GM23338 (cell line): ENCODE results near the gene SH3RF3. TPM values are rescaled to one million over a fixed set of nuclear protein-coding genes. Genes with fewer than 3 reads are reported as not detected.

Experiments
- ATAC-seq: fragments of 200-7000 bp; cut with Tn5 transposase; 3 replicates; pipeline ENCODE4 v1.9.1; 2020
- DNase-seq: peaks from one replicate; pipeline ENCODE4 v3.0.0-alpha.2; 2015; ENCODE audit warnings: low spot score
- H2AFZ ChIP-seq: fragments of 200-600 bp; sonication (generic); 2 replicates; pipeline ENCODE4 v1.8.0; 2016; ENCODE audit warnings: antibody characterized with exemption, mild to moderate bottlenecking, moderate library complexity
- H3F3A ChIP-seq: fragments of 200-600 bp; sonication (generic); replicated peaks from 2 replicates; pipeline ENCODE4 v1.8.0; 2017; ENCODE audit warnings: antibody characterized with exemption, mixed run types, low read depth
- H3K27ac ChIP-seq: fragments of 200-600 bp; sonication (generic); 2 replicates; pipeline ENCODE4 v1.6.1; 2016; ENCODE audit warnings: low read depth
- H3K27me3 ChIP-seq: fragments of 200-600 bp; sonication (generic); 2 replicates; pipeline ENCODE4 v1.8.0; 2016; ENCODE audit warnings: mild to moderate bottlenecking, mixed run types, moderate library complexity; ENCODE audit not compliant: insufficient read depth
- H3K36me3 ChIP-seq: fragments of 200-600 bp; sonication (generic); 2 replicates; pipeline ENCODE4 v1.8.0; 2016; ENCODE audit warnings: mild to moderate bottlenecking; ENCODE audit not compliant: insufficient read depth
- H3K4me1 ChIP-seq: fragments of 200-600 bp; sonication (generic); 2 replicates; pipeline ENCODE4 v1.8.0; 2016; ENCODE audit warnings: mild to moderate bottlenecking, moderate library complexity; ENCODE audit not compliant: insufficient read depth
- H3K4me2 ChIP-seq: fragments of 200-600 bp; sonication (generic); 2 replicates; pipeline ENCODE4 v1.7.1; 2017; ENCODE audit warnings: mixed run types
- H3K4me3 ChIP-seq: fragments of 200-600 bp; sonication (generic); 2 replicates; pipeline ENCODE4 v1.6.1; 2016; ENCODE audit warnings: mixed run types
- H3K79me2 ChIP-seq: fragments of 200-600 bp; sonication (generic); replicated peaks from 2 replicates; pipeline ENCODE4 v1.8.0; 2017; ENCODE audit warnings: mild to moderate bottlenecking; ENCODE audit not compliant: insufficient read depth
- H3K9me2 ChIP-seq: fragments of 200-600 bp; sonication (generic); 2 replicates; pipeline ENCODE4 v1.8.0; 2017; ENCODE audit not compliant: insufficient read depth
- H4K20me1 ChIP-seq: fragments of 200-600 bp; sonication (generic); replicated peaks from 2 replicates; pipeline ENCODE4 v1.8.0; 2017; ENCODE audit warnings: mild to moderate bottlenecking; ENCODE audit not compliant: insufficient read depth
- H3K27ac Mint-ChIP-seq: 2 replicates; pipeline ENCODE4 v1.8.0; 2020; ENCODE audit warnings: inconsistent platforms, mild to moderate bottlenecking, moderate library complexity, mixed read lengths
- H3K27me3 Mint-ChIP-seq: 3 replicates; pipeline ENCODE4 v1.8.0; 2022; ENCODE audit warnings: low read depth, mild to moderate bottlenecking, moderate library complexity, mixed read lengths, inconsistent platforms; ENCODE audit not compliant: insufficient read depth, poor library complexity
- H3K36me3 Mint-ChIP-seq: 3 replicates; pipeline ENCODE4 v1.8.0; 2021; ENCODE audit warnings: low read depth, mild to moderate bottlenecking, inconsistent platforms, moderate library complexity, mixed read lengths
- H3K4me1 Mint-ChIP-seq: 3 replicates; pipeline ENCODE4 v1.8.0; 2020; ENCODE audit warnings: mild to moderate bottlenecking, inconsistent platforms, mixed read lengths
- H3K4me3 Mint-ChIP-seq: 3 replicates; pipeline ENCODE4 v1.8.0; 2021; ENCODE audit warnings: moderate library complexity, mild to moderate bottlenecking, inconsistent platforms, mixed read lengths
- H3K9me3 Mint-ChIP-seq: 3 replicates; pipeline ENCODE4 v1.8.0; 2020; ENCODE audit warnings: moderate library complexity, mild to moderate bottlenecking, inconsistent platforms, mixed read lengths
- CREB1 ChIP-seq: fragments of 250-450 bp; sonication (Bioruptor Pico); IDR thresholded peaks from 2 replicates; pipeline ENCODE4 v1.5.0; 2020; ENCODE audit warnings: low read depth, mild to moderate bottlenecking, moderate library complexity
- EZH2phosphoT487 ChIP-seq: fragments of 200-600 bp; sonication (generic); IDR thresholded peaks from one replicate; pipeline ENCODE4 v1.8.1; 2018; ENCODE audit warnings: antibody characterized with exemption; ENCODE audit not compliant: unreplicated experiment
- JUNB ChIP-seq: IDR thresholded peaks from one replicate; pipeline ENCODE4 v1.6.1; 2016; ENCODE audit warnings: antibody characterized with exemption; ENCODE audit not compliant: unreplicated experiment
- NANOG ChIP-seq: IDR thresholded peaks from 2 replicates; pipeline ENCODE4 v1.6.1; 2016; ENCODE audit warnings: antibody characterized with exemption, borderline replicate concordance
- POLR2AphosphoS5 ChIP-seq: IDR thresholded peaks from 2 replicates; pipeline ENCODE4 v1.6.1; 2016; ENCODE audit warnings: antibody characterized with exemption, low read depth
- STAT1 ChIP-seq: IDR thresholded peaks from one replicate; pipeline ENCODE4 v1.6.1; 2016; ENCODE audit warnings: antibody characterized with exemption; ENCODE audit not compliant: unreplicated experiment
- ZNF114 ChIP-seq: fragments of 250-450 bp; sonication (Bioruptor Pico); IDR thresholded peaks from 2 replicates; pipeline ENCODE4 v1.5.0; 2020; ENCODE audit warnings: mild to moderate bottlenecking, moderate library complexity
- ZNF331 ChIP-seq: fragments of 250-450 bp; sonication (Bioruptor Pico); IDR thresholded peaks from 2 replicates; pipeline ENCODE4 v1.5.0; 2020; ENCODE audit warnings: low read depth, mild to moderate bottlenecking, moderate library complexity
- polyA plus RNA-seq: library from polyadenylated mRNA; unstranded; fragments of >200 nt; fragmentation: Nextera tagmentation; extraction: Ambion mirVana; gene quantifications from 2 replicates; pipeline ENCODE4 v1.2.1, GENCODE V29; 2016
- total RNA-seq: library from RNA; depleted of rRNA; stranded (reverse); fragments of >200 nt; shearing (Covaris generic); gene quantifications from 2 replicates; pipeline ENCODE4 v1.2.3, GENCODE V29; 2014
- TF ChIP-seq, protein P1 (sequence below), 2 experiments: fragments of 200-600 bp in 1 of 2; sonication (generic) in 1 of 2; conservative IDR thresholded peaks; 2 replicates each; pipeline versions ENCODE4 v1.5.1 to v1.6.1; 2016 to 2017; ENCODE audit warnings: antibody characterized with exemption in 2 of 2, low read depth in 2 of 2, mild to moderate bottlenecking in 2 of 2, moderate library complexity in 1 of 2
- TF ChIP-seq, protein P2 (sequence below): IDR thresholded peaks from 2 replicates; pipeline ENCODE4 v1.6.1; 2016; ENCODE audit warnings: antibody characterized with exemption

Gene SH3RF3
- total and polyA plus RNA-seq, 2 experiments from 2014 or later, result 0.11 to 0.63 TPM

DNA sequence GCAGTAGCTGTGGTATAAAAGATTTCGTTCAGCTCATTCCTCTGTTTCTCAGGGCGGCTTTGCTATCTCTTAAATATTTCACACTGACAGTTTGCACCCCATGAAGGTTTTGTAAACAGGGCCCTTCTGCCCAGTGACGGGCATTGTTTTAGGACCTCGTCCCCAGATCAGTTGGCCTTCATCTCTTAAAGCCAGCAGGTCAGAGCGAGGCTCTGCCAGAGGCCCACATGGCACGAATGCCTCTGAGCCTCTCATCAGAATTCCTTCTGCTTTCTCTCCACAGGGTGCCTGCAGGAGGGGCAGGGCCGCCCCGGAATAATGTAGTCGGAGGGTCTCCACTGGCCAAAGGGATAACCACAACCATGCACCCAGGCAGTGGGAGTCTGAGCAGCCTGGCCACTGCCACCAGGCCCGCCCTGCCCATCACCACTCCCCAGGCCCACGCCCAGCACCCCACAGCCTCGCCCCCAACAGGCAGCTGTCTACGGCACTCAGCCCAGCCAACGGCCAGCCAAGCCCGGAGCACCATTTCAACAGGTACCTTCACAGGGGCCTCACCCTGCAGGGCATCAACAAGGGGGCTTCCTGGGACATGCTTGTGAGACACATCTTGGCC, 307.7 kb downstream of the SH3RF3 start:
- H3K79me2 ChIP-seq, result no peaks in the 10 kb centered on the region
- no peaks in the 10 kb centered on the region for H3F3A ChIP-seq
- H3K4me3 ChIP-seq, result no peak overlapping the region
- no peaks in the 10 kb centered on the region for H3K27me3 ChIP-seq
- H3K9me2 ChIP-seq, result no peaks in the 10 kb centered on the region
- Mint-ChIP-seq H3K4me3 (no peak overlapping the region), H3K27me3 (peaks cover 11% of the 10 kb centered on the region), H3K36me3 (peaks cover 6% of the 10 kb centered on the region; the same call in 2 of the 3 replicates), H3K9me3 (peaks cover 11% of the 10 kb centered on the region), H3K27ac (no peak overlapping the region), H3K4me1 (peaks cover 4% of the 10 kb centered on the region; the same call in 1 of the 3 replicates)
- no peaks in the 10 kb centered on the region for H3K36me3 ChIP-seq
- DNase-seq (no peak), ATAC-seq (peak; percentile 55)
- no peaks in the 10 kb centered on the region for H4K20me1 ChIP-seq
- no peak overlapping the region for H3K4me2 ChIP-seq
- H3K4me1 ChIP-seq, result no peaks in the 10 kb centered on the region
- no peak overlapping the region for H3K27ac ChIP-seq
- TF ChIP-seq STAT1 (no peak), CREB1 (CRISPR knock-in tag) (no peak), ZNF331 (CRISPR knock-in tag) (no peak), ZNF114 (CRISPR knock-in tag) (no peak), NANOG (no peak), POLR2AphosphoS5 (no peak)
- TF ChIP-seq, protein P1, sequence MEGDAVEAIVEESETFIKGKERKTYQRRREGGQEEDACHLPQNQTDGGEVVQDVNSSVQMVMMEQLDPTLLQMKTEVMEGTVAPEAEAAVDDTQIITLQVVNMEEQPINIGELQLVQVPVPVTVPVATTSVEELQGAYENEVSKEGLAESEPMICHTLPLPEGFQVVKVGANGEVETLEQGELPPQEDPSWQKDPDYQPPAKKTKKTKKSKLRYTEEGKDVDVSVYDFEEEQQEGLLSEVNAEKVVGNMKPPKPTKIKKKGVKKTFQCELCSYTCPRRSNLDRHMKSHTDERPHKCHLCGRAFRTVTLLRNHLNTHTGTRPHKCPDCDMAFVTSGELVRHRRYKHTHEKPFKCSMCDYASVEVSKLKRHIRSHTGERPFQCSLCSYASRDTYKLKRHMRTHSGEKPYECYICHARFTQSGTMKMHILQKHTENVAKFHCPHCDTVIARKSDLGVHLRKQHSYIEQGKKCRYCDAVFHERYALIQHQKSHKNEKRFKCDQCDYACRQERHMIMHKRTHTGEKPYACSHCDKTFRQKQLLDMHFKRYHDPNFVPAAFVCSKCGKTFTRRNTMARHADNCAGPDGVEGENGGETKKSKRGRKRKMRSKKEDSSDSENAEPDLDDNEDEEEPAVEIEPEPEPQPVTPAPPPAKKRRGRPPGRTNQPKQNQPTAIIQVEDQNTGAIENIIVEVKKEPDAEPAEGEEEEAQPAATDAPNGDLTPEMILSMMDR (conservative IDR thresholded peaks at IDR 0.05; ENCODE audit: low read depth in 2 of 2), result no peak
- TF ChIP-seq, protein P2, sequence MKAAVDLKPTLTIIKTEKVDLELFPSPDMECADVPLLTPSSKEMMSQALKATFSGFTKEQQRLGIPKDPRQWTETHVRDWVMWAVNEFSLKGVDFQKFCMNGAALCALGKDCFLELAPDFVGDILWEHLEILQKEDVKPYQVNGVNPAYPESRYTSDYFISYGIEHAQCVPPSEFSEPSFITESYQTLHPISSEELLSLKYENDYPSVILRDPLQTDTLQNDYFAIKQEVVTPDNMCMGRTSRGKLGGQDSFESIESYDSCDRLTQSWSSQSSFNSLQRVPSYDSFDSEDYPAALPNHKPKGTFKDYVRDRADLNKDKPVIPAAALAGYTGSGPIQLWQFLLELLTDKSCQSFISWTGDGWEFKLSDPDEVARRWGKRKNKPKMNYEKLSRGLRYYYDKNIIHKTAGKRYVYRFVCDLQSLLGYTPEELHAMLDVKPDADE, result no peak
- no peak overlapping the region for H2AFZ ChIP-seq

DNA sequence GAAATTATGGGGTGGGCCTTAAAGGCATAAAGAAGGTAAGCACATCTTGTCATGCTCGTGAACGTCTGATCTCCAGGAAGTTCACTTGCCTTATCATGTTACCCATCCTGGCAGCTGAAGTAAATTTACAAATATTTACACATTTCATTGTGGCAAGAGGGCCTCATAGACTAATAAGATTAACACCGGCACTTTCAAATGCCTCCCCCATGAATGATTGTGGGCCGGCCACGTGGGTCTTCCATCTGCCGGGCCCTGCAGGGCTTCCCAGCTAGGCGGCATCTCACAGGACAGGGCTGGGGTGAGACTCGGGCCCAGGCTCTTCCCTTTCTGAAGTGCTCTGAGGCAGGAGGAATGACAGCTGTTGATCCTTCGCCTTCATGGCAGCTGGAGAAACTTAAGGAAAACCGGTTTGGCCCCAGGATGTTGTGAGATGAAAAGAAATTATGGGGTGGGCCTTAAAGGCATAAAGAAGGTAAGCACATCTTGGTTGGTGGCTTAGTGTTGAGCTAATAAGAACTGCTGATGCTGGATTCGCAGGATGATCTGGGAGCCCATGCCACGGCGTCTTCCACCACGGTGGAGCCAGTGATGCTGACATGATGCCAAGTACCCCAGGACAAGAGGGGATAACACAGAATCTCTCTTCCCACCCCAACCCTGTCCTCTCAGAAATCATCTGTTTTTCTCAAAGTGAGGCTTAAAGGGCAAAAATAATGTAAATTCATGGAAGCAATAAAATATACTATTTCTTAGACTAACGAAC, 308.5 kb downstream of the SH3RF3 start:
- H3K4me3 Mint-ChIP-seq, result no peak overlapping the region
- H4K20me1 ChIP-seq, result no peaks in the 10 kb centered on the region
- H3K79me2 ChIP-seq, result no peaks in the 10 kb centered on the region
- H3K27me3 Mint-ChIP-seq, result peaks cover 11% of the 10 kb centered on the region
- H3K36me3 ChIP-seq, result no peaks in the 10 kb centered on the region
- H3K27me3 ChIP-seq, result no peaks in the 10 kb centered on the region
- no peaks in the 10 kb centered on the region for H3K9me2 ChIP-seq
- no peaks in the 10 kb centered on the region for H3K4me1 ChIP-seq
- no peak for ATAC-seq
- H2AFZ ChIP-seq, result no peak overlapping the region
- no peak overlapping the region for H3K27ac Mint-ChIP-seq
- H3K9me3 Mint-ChIP-seq, result peaks cover 16% of the 10 kb centered on the region
- TF ChIP-seq CREB1 (CRISPR knock-in tag) (no peak), JUNB (no peak), EZH2phosphoT487 (no peak), NANOG (no peak), ZNF114 (CRISPR knock-in tag) (no peak), ZNF331 (CRISPR knock-in tag) (no peak)
- TF ChIP-seq, protein P2, result no peak
- no peak overlapping the region for H3K27ac ChIP-seq
- DNase-seq, result no peak
- H3F3A ChIP-seq, result no peaks in the 10 kb centered on the region
- no peak overlapping the region for H3K4me2 ChIP-seq
- peaks cover 6% of the 10 kb centered on the region; the same call in 2 of the 3 replicates for H3K36me3 Mint-ChIP-seq
- H3K4me1 Mint-ChIP-seq, result peaks cover 4% of the 10 kb centered on the region; the same call in 1 of the 3 replicates
- no peak overlapping the region for H3K4me3 ChIP-seq
